NK-92 treated with Interleukin-12 subunit alpha and Interleukin-12 subunit beta, amount 100 ng/mL, for 24 hours (cell line): ENCODE data around the gene DPYD.

Source experiments
- DNase-seq: peaks from one replicate; lab custom pipeline; 2025; lab: John Stamatoyannopoulos, UW

The DPYD gene

DNA sequence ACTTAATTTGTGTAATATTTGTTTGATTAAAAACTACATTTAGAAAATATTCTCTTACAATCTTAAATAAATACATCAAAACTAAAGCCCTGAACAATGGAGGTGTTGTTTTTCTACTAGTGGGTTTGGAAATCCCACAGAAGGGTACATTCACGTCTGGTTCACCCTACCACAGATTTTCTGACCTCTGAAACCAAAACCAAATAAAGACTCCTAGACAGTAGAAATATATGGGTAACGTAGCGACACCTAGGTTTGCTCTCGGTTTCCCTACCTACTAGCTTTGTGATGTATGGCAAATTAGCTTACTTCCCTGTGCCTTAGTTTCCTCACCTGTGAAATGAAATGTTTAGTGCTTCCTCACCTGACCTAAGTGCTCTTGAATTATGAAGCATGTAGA is 312.6 kb downstream of the DPYD start:
- no peak for DNase-seq

DNA sequence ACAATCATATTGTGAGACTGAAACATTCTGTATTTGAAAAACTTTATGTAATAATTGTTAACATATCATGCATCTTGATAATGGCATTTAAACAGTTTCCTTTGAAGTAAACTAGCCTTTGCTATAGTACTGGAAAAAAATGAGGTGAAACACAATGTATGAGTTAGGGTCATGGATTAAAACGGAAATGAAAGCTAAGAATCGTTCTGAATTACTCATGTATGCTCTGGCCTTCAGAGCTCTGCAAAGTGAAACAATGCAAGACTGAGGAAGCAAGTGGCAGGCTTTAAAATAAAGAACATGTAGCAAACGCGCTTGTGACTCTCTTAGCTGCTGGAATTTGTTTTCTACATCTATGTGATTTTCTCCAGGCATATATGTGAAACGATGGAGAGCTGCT is 317.1 kb downstream of the DPYD start:
- no peak for DNase-seq

- no peak for DNase-seq
These were observed 317.6 kb downstream of the DPYD start for GRCh38 chr1:97603218-97603617.

GRCh38 chr1:97599447-97599846 is 321.4 kb downstream of the DPYD start:
- DNase-seq, result no peak

DNA sequence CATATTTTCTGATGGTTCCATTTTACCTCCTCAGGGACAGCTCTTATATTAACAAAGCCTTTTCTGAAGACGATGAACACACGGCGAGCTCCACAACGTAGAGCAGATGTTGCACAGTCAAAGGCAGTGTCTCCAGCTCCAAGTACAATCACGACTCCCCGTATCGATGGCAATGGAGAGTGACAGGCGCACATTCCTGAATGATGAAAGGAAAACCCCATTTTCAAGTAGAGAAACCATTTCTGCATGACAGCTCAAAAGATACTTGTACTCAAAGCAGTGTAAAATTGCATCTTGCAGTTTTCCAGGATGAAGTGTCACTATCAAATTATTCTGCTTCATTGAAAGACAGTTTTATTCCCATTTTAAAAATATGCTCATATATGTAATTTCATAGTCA is 327.6 kb downstream of the DPYD start:
- no peak for DNase-seq

DNA sequence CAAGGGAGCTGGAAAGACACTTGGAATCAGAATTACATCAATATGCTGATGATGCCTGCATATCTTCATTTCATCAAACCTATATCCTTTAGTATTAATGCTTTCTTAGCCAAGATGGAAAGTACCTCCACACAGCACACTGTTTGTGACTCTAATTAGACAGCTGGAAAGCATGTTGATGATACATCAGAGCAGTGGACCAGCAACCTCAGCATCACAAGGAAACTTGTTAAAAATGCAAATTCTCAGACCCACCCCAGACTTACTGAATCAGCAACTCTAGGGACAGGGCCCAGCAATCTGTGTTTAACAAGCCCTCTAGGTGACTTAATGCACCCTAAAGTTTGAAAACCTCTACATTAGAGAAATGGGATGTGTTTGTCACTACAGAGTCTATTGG is 332.1 kb downstream of the DPYD start:
- no peak for DNase-seq

DNA sequence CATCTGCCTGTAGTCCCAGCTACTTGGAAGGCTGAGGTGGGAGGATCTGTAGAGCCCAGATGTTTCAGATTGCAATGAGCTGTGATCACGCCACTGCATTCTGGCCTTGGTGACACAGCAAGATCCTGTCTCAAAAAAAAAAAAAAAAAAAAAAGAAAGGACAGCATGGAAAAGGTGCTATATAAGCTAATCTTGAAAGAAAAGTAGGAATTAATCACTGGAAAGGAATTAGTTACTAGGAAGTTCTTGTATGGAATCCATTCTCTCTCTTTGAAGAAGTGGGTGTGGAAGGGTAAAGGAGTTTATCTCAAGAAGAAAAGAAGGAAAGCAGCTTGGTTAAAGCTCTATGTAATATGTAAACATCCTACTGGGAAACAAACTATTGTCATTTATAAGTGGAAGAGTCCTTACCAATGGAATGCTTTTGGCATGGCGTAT is 339.2 kb downstream of the DPYD start:
- DNase-seq, result no peak

DNA sequence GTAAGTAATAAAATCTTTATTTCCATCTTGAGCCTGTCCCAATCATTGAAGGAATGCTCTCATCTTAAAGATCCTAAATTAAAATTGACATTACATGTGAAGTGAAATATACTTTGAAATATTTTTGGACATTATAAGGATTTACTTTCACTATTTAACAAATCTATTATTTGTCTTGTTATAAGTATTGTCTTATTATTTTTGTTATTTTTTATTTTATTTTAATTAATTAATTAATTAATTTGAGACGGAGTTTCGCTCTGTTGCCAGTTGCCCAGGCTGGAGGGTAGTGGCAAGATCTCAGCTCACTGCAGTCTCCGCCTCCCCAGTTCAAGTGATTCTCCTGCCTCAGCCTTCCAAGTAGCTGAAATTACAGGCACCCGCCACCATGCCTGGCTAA is 343.2 kb downstream of the DPYD start:
- DNase-seq, result no peak

DNA sequence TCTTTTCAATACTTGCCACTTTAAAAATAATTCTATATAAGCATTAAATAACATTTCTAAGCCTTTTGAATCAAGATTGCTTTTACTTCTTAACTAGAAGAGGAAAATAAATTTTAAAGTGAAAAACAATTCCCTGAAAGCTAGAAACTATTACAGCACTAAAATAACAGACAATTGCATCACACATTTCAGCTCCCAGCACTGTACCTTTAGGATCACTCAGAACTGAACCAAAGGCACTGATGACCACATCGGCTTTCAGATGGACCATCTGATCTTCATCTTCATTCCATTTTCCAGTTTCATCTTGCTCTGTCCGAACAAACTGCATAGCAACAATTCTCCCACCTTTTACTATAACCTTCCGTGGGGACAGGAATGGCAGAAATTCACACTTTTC is 347.3 kb downstream of the DPYD start:
- DNase-seq, result no peak

- DNase-seq, result no peak
These were observed 348.3 kb downstream of the DPYD start for GRCh38 chr1:97572561-97572960.

DNA sequence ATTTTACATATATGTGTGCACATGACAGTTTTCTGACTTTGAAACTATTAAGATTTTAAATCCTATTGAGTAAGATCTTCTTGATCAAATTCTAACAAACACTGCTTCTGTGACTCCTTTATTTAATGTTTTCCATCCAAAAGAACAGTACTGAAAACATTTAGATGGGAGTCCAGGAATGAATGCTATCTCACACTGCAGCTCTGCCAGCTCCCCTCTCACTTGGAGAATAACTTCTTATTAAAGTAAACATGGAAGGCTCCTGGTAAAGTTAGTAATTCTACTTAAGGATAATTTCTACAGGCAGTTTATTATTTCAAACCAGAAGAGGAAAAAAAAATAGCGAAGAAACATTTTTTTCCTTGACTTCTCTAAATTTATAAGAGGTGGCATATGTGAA is 349.1 kb downstream of the DPYD start:
- DNase-seq, result no peak

GRCh38 chr1:97570691-97571090 is 350.1 kb downstream of the DPYD start:
- no peak for DNase-seq

- no peak for DNase-seq
These were observed 353.7 kb downstream of the DPYD start for GRCh38 chr1:97567000-97567749.

- no peak for DNase-seq
These were observed 354.9 kb downstream of the DPYD start for GRCh38 chr1:97565886-97566285.

DNA sequence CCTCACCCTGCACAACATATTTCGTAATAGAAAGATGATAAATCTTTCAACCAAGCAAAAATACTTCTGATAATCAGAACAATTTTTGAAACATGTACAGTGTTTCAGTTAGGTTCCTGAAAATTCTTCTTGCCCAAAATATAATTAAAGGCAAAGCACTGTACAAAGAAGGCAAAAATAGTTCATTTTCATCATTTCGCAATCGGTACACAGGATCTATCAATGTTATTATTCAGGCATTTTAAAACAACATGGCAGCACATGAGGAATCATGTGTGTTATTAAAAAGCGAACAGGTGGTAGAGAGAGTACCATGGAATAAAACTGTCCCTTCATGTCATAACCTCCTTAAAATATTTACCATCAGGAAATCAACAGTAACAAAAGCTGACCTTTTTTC is 356.9 kb downstream of the DPYD start:
- no peak for DNase-seq

GRCh38 chr1:97562081-97562480 is 358.8 kb downstream of the DPYD start:
- no peak for DNase-seq

DNA sequence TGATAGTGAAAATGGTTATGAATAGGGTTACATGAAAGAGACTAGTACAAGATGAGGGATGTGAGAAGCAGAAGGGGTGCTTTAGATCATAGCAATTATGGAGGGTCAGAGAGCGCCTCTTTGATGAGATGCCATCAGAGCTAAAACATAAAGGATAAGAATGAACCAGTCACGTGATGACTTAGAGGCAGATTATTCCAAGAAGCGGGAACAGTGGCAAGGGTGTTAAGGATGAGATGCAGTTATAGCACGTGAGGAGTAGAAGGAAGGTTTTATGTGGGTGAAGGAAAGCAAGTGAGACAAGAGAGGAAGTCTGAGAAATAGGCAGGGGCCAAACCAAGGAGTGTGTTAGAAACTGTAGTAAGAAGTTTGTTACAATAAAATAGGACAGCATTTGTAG is 360.1 kb downstream of the DPYD start:
- no peak for DNase-seq

- no peak for DNase-seq
These were observed 366.9 kb downstream of the DPYD start for GRCh38 chr1:97553971-97554370.

GRCh38 chr1:97551113-97551512 is 369.7 kb downstream of the DPYD start:
- no peak for DNase-seq

GRCh38 chr1:97545446-97545845 is 375.4 kb downstream of the DPYD start:
- no peak for DNase-seq

GRCh38 chr1:97540346-97540888 is 380.4 kb downstream of the DPYD start:
- no peak for DNase-seq

GRCh38 chr1:97538113-97538512 is 382.7 kb downstream of the DPYD start:
- DNase-seq, result no peak

DNA sequence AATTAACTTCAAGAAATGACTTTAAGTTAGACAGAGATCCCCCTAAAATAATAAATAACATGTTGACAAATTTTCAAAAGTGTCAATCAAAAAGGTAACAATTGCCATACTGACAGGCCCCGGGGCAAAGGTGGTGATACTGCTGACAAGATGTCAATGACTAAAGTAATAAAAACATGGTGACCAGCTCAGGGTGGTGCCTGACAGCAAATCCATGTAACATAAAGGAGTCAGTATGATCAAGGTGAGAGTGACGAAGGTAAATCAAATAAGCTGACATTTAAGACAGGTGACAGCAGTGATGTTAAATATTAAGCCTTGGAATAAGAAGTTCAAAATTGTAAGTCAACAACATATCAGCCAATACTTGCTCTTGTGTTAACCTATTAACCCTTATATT is 387.5 kb downstream of the DPYD start:
- DNase-seq, result no peak

- DNase-seq, result no peak
These were observed 391.2 kb downstream of the DPYD start for GRCh38 chr1:97529600-97529999.
